GM12878 (cell line): ENCODE results near the gene KLHL3. TPM values are rescaled to one million over a fixed set of nuclear protein-coding genes. Genes with fewer than 3 reads are reported as not detected.
A peak's percentile ranks its signal among the peaks of the same experiment; 100 is the strongest.

Experiments used
- ATAC-seq: fragments of 200-7000 bp; cut with Tn5 transposase; 3 replicates; pipeline ENCODE4 v1.9.1; 2020; ENCODE audit warnings: mild to moderate bottlenecking, moderate library complexity
- BruUV-seq: library from RNA; stranded (reverse); fragments of 400-500 nt; replicated peaks from 2 replicates; lab custom pipeline; 2021; lab: Mats Ljungman, UMichigan
- CTCF ChIA-PET: fragments of 300-600 bp; sonication (Branson Sonifier 250); formaldehyde crosslinking; extraction: SDS; loops from one replicate; lab custom pipeline; 2021; ENCODE audit warnings: inconsistent platforms; lab: Yijun Ruan, JAX
- POLR2A ChIA-PET: fragments of 350-600 bp; formaldehyde crosslinking; extraction: SDS; loops from one replicate; lab custom pipeline; 2021; ENCODE audit warnings: inconsistent platforms; lab: Charles Lee
- RAD21 ChIA-PET: fragments of 300-600 bp; sonication (Branson Sonifier 250); formaldehyde crosslinking; loops from one replicate; lab custom pipeline; 2023; ENCODE audit warnings: antibody characterized with exemption; ENCODE audit not compliant: unreplicated experiment; lab: Charles Lee
- SMC1A ChIA-PET: fragments of 300-600 bp; sonication (Branson Sonifier 250); formaldehyde crosslinking; loops from one replicate; lab custom pipeline; 2023; ENCODE audit not compliant: unreplicated experiment, uncharacterized antibody; lab: Charles Lee
- DNase-seq: peaks from one replicate; pipeline ENCODE4 v3.0.0-alpha.2; 2011; ENCODE audit warnings: low read depth, low spot score
- FAIRE-seq: peaks from 3 replicates; lab custom pipeline; 2011; peaks lifted over from hg19 to GRCh38; lab: Jason Lieb, UNC
- H2AFZ ChIP-seq: 2 replicates; pipeline ENCODE4 v1.6.0; 2011; ENCODE audit warnings: low read depth, low read length, control low read depth; ENCODE audit not compliant: control insufficient read depth
- H3K27ac ChIP-seq: 2 replicates; pipeline ENCODE4 v1.5.1; 2011; ENCODE audit warnings: control low read depth; ENCODE audit not compliant: control insufficient read depth, insufficient read depth
- H3K27me3 ChIP-seq, 2 experiments: replicated peaks in 1 of 2; 2 replicates each; pipeline versions ENCODE4 v1.6.0 to v1.6.1; 2011; ENCODE audit warnings: low read length in 1 of 2; ENCODE audit not compliant: control insufficient read depth in 2 of 2, insufficient read depth in 2 of 2
- H3K36me3 ChIP-seq, 2 experiments: 2 replicates each; pipeline ENCODE4 v1.5.1; 2011; ENCODE audit warnings: low read length in 1 of 2; ENCODE audit not compliant: control insufficient read depth in 2 of 2, insufficient read depth in 2 of 2
- H3K4me1 ChIP-seq: 2 replicates; pipeline ENCODE4 v1.6.1; 2011; ENCODE audit warnings: mild to moderate bottlenecking, low read length, moderate library complexity, mixed read lengths; ENCODE audit not compliant: control insufficient read depth, insufficient read depth
- H3K4me2 ChIP-seq: 2 replicates; pipeline ENCODE4 v1.6.0; 2011; ENCODE audit warnings: control low read depth; ENCODE audit not compliant: control insufficient read depth, insufficient read depth
- H3K4me3 ChIP-seq: fragments of 200-600 bp; sonication (generic); 2 replicates; pipeline ENCODE4 v1.5.1; 2016
- H3K79me2 ChIP-seq: 2 replicates; pipeline ENCODE4 v1.6.0; 2011; ENCODE audit warnings: low read length; ENCODE audit not compliant: control insufficient read depth, insufficient read depth
- H3K9ac ChIP-seq: 2 replicates; pipeline ENCODE4 v1.8.0; 2011; ENCODE audit warnings: low read length, control low read depth, mixed read lengths; ENCODE audit not compliant: control insufficient read depth, insufficient read depth
- H3K9me3 ChIP-seq: replicated peaks from 3 replicates; pipeline ENCODE4 v1.5.1; 2011; ENCODE audit warnings: mild to moderate bottlenecking, low read length; ENCODE audit not compliant: control insufficient read depth, insufficient read depth
- H4K20me1 ChIP-seq: 2 replicates; pipeline ENCODE4 v1.6.0; 2011; ENCODE audit not compliant: control insufficient read depth, insufficient read depth
- CBFB ChIP-seq: IDR thresholded peaks from 2 replicates; pipeline ENCODE4 v1.6.1; 2016; ENCODE audit warnings: antibody characterized with exemption, low read depth
- CBX3 ChIP-seq: fragments of 200-600 bp; sonication (generic); IDR thresholded peaks from 2 replicates; pipeline ENCODE4 v1.6.1; 2016; ENCODE audit warnings: low read depth, borderline replicate concordance
- CHD1 ChIP-seq: IDR thresholded peaks from 2 replicates; pipeline ENCODE4 v1.6.1; 2012; ENCODE audit warnings: low read depth, low read length, improper control_type of control experiment
- CREB1 ChIP-seq: IDR thresholded peaks from 2 replicates; pipeline ENCODE4 v1.6.1; 2012; ENCODE audit warnings: low read depth, mild to moderate bottlenecking, inconsistent platforms
- CREM ChIP-seq: IDR thresholded peaks from 2 replicates; pipeline ENCODE4 v1.6.1; 2014; ENCODE audit warnings: antibody characterized with exemption, low read depth
- HDAC6 ChIP-seq: fragments of 200-600 bp; sonication (generic); IDR thresholded peaks from one replicate; pipeline ENCODE4 v1.8.0; 2017; ENCODE audit warnings: antibody characterized with exemption; ENCODE audit not compliant: unreplicated experiment
- KDM1A ChIP-seq: fragments of 200-600 bp; sonication (generic); IDR thresholded peaks from 2 replicates; pipeline ENCODE4 v1.6.1; 2016; ENCODE audit warnings: borderline replicate concordance
- MYB ChIP-seq: fragments of 150-350 bp; IDR thresholded peaks from 2 replicates; pipeline ENCODE4 v1.6.1; 2014; ENCODE audit warnings: mild to moderate bottlenecking, low read depth, low read length, borderline replicate concordance
- NR2C1 ChIP-seq: fragments of 450-650 bp; IDR thresholded peaks from 2 replicates; pipeline ENCODE4 v1.6.1; 2017; ENCODE audit warnings: antibody characterized with exemption, mild to moderate bottlenecking, moderate library complexity
- PAX8 ChIP-seq: fragments of 450-650 bp; IDR thresholded peaks from 2 replicates; pipeline ENCODE4 v1.6.1; 2017; ENCODE audit warnings: mild to moderate bottlenecking, moderate library complexity
- REST ChIP-seq: IDR thresholded peaks from 2 replicates; pipeline ENCODE4 v1.6.1; 2012; ENCODE audit warnings: mild to moderate bottlenecking, low read depth, low read length
- USF2 ChIP-seq: IDR thresholded peaks from 2 replicates; pipeline ENCODE4 v1.6.1; 2011; ENCODE audit warnings: low read depth, low read length, improper control_type of control experiment, borderline replicate concordance
- WRNIP1 ChIP-seq: IDR thresholded peaks from 2 replicates; pipeline ENCODE4 v1.6.1; 2011; ENCODE audit warnings: low read depth, low read length, improper control_type of control experiment, borderline replicate concordance
- ZBTB11 ChIP-seq: fragments of 450-650 bp; formaldehyde crosslinking; IDR thresholded peaks from 2 replicates; pipeline ENCODE4 v1.5.0; 2022; ENCODE audit warnings: mild to moderate bottlenecking, missing genetic modification characterization
- ZNF384 ChIP-seq: IDR thresholded peaks from 2 replicates; pipeline ENCODE4 v1.6.1; 2012; ENCODE audit warnings: low read depth, mild to moderate bottlenecking, low read length, improper control_type of control experiment, borderline replicate concordance
- WGBS: methylation state at CpG from one replicate; pipeline ENCODE4 v1.1.6; 2016; ENCODE audit warnings: low lambda C conversion rate; ENCODE audit not compliant: insufficient replicate concordance, insufficient coverage; ENCODE audit errors: missing lambda C conversion rate; 5-methylcytosine and 5-hydroxymethylcytosine counted together
- in situ Hi-C: fragments of 300-500 bp; cut with MboI; formaldehyde crosslinking; loops from 9 replicates; pipeline ENCODE4 v1.14.3; 2018; ENCODE audit warnings: mixed read lengths
- intact Hi-C: fragments of 100-400 bp; cut with micrococcal nuclease; formaldehyde crosslinking; loops from one replicate; pipeline ENCODE4 v1.14.2; 2022; ENCODE audit not compliant: unreplicated experiment
- polyA plus RNA-seq, 11 experiments: library from polyadenylated mRNA; depleted of rRNA in 4 of 11; unstranded in 6 of 11; stranded (reverse) in 5 of 11; fragments of >200 nt; fragmentation: Nextera tagmentation in 4 of 11; fragmentation: Illumina TruSeq in 1 of 11; extraction: Ambion mirVana in 4 of 11; extraction: Trizol in 1 of 11; gene quantifications; 1 replicate in 1 of 11; 2 replicates in 10 of 11; pipeline versions ENCODE4 v1.2.1 to v1.2.3, GENCODE V29; 2011 to 2016; ENCODE audit warnings: inconsistent platforms in 2 of 11, missing spikeins in 2 of 11, low read depth in 1 of 11
- total RNA-seq, 4 experiments: library from RNA; depleted of rRNA in 3 of 4; stranded (reverse); fragments of >200 nt in 3 of 4; fragmentation: Illumina TruSeq in 1 of 4; extraction: Trizol in 1 of 4; gene quantifications; 2 replicates each; pipeline versions ENCODE4 v1.2.1 to v1.2.3, GENCODE V29; 2013 to 2021

Gene KLHL3
- total and polyA plus RNA-seq, 10 of the 15 experiments (the other 5 are each of a cell fraction or from before 2014, with no cell fraction given), result 1.7 to 11.7 (median 5.6) TPM

GRCh38 chr5:137665678-137666460, 70.0 kb downstream of the KLHL3 start:
- Histone ChIP-seq H3K4me1 (peaks cover 14% of the 10 kb centered on the region), H3K9me3 (no peaks in the 10 kb centered on the region), H2AFZ (peak overlapping the region; percentile 50), H3K27me3 (no peaks in the 10 kb centered on the region), H3K4me3 (no peak overlapping the region), H3K9ac (no peak overlapping the region), H3K79me2 (no peaks in the 10 kb centered on the region), H3K36me3 (no peaks in the 10 kb centered on the region; a peak in 1 of 4 replicates), H3K27ac (peak overlapping the region; percentile 29), H4K20me1 (no peaks in the 10 kb centered on the region), H3K4me2 (peak overlapping the region; percentile 30)
- ChIA-PET RAD21 (interaction anchor here (0.7 to 2.9 kb wide), 5 partner anchors 36 to 87 kb away, joined by 3 to 18 read pairs (median 7); partner anchors contain the start of gene KLHL3), CTCF (interaction anchor here (0.8 to 16.9 kb wide), 9 partner anchors 10 to 113 kb away, joined by 3 to 619 read pairs (median 4); partner anchors contain the start of gene KLHL3), POLR2A (interaction anchor here (1.3 kb wide), 1 partner anchor 70 kb away, joined by 3 read pairs; the partner anchor contains the start of gene KLHL3), SMC1A (interaction anchor here (0.9 to 2.4 kb wide), 11 partner anchors 7 to 223 kb away, joined by 3 to 22 read pairs (median 5); partner anchors contain the start of genes KLHL3 and PKD2L2)
- ATAC-seq, result peak; percentile 100
- FAIRE-seq, result peak; percentile 84
- DNase-seq, result peak; percentile 58
- BruUV-seq, result no TSS peak
- 45% methylated on average over 3 of the region's 3 CpGs for WGBS
- in situ Hi-C loops (loop anchor here (10.0 kb wide), 1 partner anchor 469 kb away; the partner anchor contains the start of gene NME5), intact Hi-C loops (no loop called here)
- no peak for TF ChIP-seq CREM
- no peak for TF ChIP-seq CHD1
- no peak for TF ChIP-seq CREB1
- TF ChIP-seq MYB, result no peak
- TF ChIP-seq ZBTB11 (CRISPR knock-in tag), result no peak
- no peak for TF ChIP-seq REST
- TF ChIP-seq PAX8, result no peak
- TF ChIP-seq CBX3, result no peak
- TF ChIP-seq WRNIP1, result no peak
- TF ChIP-seq ZNF384, result no peak
- no peak for TF ChIP-seq HDAC6
- TF ChIP-seq CBFB, result 0 out of 2 replicates have a peak, but pooled peaks have one; percentile 27
- TF ChIP-seq KDM1A, result no peak
- TF ChIP-seq USF2, result no peak
- TF ChIP-seq NR2C1, result no peak
